Muscle of leg (tissue), 11 donors: ENCODE results near the gene MOB3C. TPM values are rescaled to one million over a fixed set of nuclear protein-coding genes. Genes with fewer than 3 reads are reported as not detected.
A peak's percentile ranks its signal among the peaks of the same experiment; 100 is the strongest.

Experiments
- DNase-seq: peaks from one replicate; pipeline ENCODE4 v3.0.0; 2013
- H3K27ac ChIP-seq: one replicate; pipeline ENCODE4 v1.5.1; 2013; ENCODE audit warnings: mild to moderate bottlenecking, low read length, control low read depth
- H3K27me3 ChIP-seq: one replicate; pipeline ENCODE4 v1.6.1; 2013; ENCODE audit warnings: low read length; ENCODE audit not compliant: control insufficient read depth, insufficient read depth
- H3K36me3 ChIP-seq: one replicate; pipeline ENCODE4 v1.6.1; 2013; ENCODE audit warnings: low read length; ENCODE audit not compliant: control insufficient read depth, insufficient read depth
- H3K4me1 ChIP-seq: one replicate; pipeline ENCODE4 v1.6.1; 2013; ENCODE audit warnings: low read length; ENCODE audit not compliant: control insufficient read depth, insufficient read depth
- H3K4me3 ChIP-seq: one replicate; pipeline ENCODE4 v1.5.1; 2013; ENCODE audit warnings: low read length, control low read depth
- H3K9me3 ChIP-seq: replicated peaks from 2 replicates; pipeline ENCODE4 v1.6.1; 2013; ENCODE audit warnings: low read depth, low read length; ENCODE audit not compliant: control insufficient read depth
- WGBS: methylation state at CpG from one replicate; pipeline ENCODE4 v1.1.5; 2013; ENCODE audit warnings: missing lambda C conversion rate; ENCODE audit not compliant: insufficient coverage; 5-methylcytosine and 5-hydroxymethylcytosine counted together
- polyA plus RNA-seq, 8 donors: library from polyadenylated mRNA; unstranded; fragments of 120-200 nt; gene quantifications; one replicate each; pipeline versions ENCODE4 v1.2.1 to v1.2.3, GENCODE V29; 2013; ENCODE audit warnings: inconsistent platforms in 1 of 8, low replicate concordance in 1 of 8; ENCODE audit not compliant: insufficient read length in 8 of 8, insufficient read depth in 1 of 8
- total RNA-seq: library from RNA; stranded (reverse); fragments of 120-200 nt; gene quantifications from one replicate; pipeline ENCODE4 v1.2.4, GENCODE V29; 2013

Gene MOB3C
- total and polyA plus RNA-seq, 9 donors, result 11.9 to 14.2 (median 12.6) TPM

DNA sequence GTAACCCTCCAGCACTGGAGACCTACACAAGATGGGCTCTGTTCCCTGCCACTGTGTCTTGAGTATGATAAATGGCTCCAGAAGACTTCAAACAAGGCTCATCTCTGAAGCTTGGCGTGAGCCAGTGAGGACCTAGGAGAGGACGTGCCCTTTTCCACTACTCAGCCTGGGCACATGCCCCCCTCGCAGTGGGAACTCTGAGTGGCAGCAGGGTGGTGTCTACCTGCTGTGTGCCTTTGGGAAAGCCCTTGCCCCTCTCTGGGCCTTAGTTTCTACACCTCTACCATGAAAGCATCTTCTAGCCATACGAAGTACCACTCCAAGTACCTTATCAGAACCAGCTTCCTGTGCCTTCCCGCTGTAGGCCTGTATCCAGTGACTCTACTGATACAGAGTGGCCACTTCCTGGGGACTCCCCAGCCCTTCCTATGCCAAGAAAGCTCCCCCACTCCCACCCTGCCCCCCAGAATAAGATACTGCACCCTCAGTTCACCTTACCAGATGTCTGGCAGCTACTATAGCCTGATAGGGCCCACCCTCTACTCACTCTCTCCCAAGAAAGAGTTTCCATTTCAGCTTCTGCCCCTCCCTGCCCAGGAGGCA, 3.1 kb upstream of the MOB3C start:
- no peak overlapping the region for H3K27ac ChIP-seq
- H3K4me1 ChIP-seq, result peaks cover 19% of the 10 kb centered on the region
- no peaks in the 10 kb centered on the region for H3K36me3 ChIP-seq
- no peak for DNase-seq
- peaks cover 3% of the 10 kb centered on the region for H3K27me3 ChIP-seq
- no peaks in the 10 kb centered on the region for H3K9me3 ChIP-seq
- 88% methylated on average over 5 of the region's 5 CpGs for WGBS
- H3K4me3 ChIP-seq, result no peak overlapping the region

DNA sequence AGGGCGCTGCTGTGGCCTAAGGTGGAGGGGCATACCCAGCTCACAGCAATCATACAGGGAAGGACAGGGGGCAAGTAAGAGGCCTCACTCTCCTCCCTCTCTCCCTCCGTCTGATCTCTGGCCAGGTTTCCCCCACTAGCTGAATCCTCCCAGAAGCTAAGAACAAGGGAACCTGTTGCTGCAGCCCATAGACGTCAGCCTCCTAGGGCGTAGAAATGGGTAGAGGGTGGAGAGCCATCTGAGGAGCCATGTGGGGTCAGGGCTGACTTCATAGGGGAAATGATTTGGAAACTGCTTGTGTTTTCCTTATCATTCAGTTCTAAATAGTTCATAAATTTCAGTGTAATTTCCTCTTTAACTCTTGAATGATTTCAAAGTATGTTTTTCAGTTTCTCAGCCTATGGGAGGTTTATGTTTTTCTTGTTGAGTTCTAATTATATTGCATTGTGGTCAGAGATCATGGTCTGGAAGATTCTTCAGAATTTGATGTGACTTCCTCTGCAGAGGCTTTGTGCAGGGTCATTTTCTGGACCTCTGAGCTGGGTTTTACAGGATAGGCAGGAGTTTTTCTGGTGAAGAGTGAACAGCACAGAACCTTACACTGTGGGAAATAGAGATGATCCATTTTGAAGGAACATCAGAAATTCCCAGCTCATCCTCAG, 2.3 kb upstream of the MOB3C start:
- Histone ChIP-seq H3K27me3 (peaks cover 3% of the 10 kb centered on the region), H3K36me3 (no peaks in the 10 kb centered on the region), H3K9me3 (no peaks in the 10 kb centered on the region), H3K4me1 (peaks cover 27% of the 10 kb centered on the region), H3K27ac (no peak overlapping the region), H3K4me3 (no peak overlapping the region)
- no peak for DNase-seq
- WGBS, result no CpG with 5 or more reads among the region's 4 CpGs

DNA sequence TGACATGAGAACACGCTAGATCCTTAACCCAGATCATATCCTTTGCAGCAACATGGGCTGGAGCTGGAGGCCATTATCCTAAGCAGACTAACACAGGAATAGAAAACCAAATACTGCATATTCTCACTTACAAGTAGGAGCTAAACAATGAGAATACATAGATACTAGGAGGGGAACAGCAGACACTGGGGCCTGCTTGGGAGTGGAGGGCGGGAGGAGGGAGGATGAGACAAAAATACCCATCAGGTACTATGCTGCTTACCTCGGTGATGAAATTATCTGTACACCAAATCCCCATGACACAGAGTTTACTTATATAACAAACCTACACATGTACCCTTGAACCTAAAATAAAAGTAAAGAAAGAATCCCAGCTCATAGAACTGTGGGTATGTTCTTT, 1.2 kb upstream of the MOB3C start:
- WGBS, result no CpG with 5 or more reads among the region's 3 CpGs
- H3K27ac ChIP-seq, result no peak overlapping the region

DNA sequence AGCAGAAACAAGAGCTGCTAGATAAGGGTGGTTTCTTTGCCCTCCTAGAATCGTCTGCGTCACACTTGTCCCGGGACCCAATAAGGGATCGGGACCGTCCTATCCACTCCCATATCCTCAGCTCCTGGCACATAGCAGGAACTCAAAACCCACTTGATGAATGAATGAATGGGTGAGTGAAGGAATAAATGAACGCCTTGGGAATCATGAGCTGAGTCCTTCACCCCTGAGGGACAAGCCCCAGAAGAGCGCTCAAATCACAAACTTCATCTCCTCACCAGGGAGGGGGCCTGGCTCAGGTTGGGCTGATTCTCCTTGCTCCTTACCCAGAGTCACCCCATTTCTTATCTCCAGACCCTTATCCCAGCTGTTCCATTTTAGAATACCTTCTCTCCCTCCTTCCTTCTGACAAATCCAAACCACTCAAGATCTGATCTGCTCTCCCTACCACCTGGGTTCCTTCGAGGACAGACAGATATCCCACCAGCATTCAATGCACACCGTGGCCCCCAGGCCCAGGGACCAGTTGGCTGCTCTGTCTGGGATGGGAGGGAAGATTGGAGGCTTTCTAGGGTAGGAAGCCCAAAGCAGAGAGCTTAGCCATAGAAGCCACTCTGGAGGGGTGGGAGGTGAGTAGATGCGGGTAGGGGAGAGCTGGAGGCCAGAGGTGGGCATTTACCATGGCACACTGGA, 643 bp upstream of the MOB3C start:
- H3K27ac ChIP-seq, result peak overlapping the region; percentile 94
- peaks cover 40% of the 10 kb centered on the region for H3K4me1 ChIP-seq
- 70% methylated on average over 1 of the region's 10 CpGs for WGBS

More for the DNA sequence above, 1.2 kb upstream of the MOB3C start:
- peaks cover 37% of the 10 kb centered on the region for H3K4me1 ChIP-seq
- H3K27me3 ChIP-seq, result peaks cover 3% of the 10 kb centered on the region
- H3K9me3 ChIP-seq, result no peaks in the 10 kb centered on the region
- H3K36me3 ChIP-seq, result peaks cover 4% of the 10 kb centered on the region
- no peak overlapping the region for H3K4me3 ChIP-seq
- no peak for DNase-seq

DNA sequence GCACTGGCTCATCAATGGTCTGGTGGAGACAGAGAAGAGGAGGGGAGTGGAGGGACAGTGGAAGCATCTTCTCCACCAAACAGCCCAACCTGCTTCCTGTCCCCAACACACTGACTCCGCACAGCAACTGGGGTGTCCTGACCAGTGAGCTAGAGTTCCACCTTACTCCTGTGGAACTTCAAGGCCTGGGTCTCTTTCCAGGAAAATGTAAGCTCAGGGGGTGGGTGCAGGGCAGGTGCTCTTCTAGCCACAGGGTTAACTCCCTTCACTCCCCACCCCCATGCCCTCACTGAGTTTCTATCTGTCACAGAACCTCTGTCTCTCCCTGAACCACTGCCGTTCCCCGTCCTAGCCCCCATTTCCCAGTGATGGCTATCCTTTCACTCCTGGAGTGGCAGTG, 876 bp downstream of the MOB3C start:
- H3K36me3 ChIP-seq, result peaks cover 24% of the 10 kb centered on the region
- H3K27me3 ChIP-seq, result peaks cover 3% of the 10 kb centered on the region
- peak overlapping the region; percentile 90 for H3K4me3 ChIP-seq
- DNase-seq, result peak; percentile 19
- H3K9me3 ChIP-seq, result no peaks in the 10 kb centered on the region
- WGBS, result 37% methylated on average over 2 of the region's 3 CpGs
- peak overlapping the region; percentile 94 for H3K27ac ChIP-seq
- H3K4me1 ChIP-seq, result peaks cover 51% of the 10 kb centered on the region

More for the DNA sequence above, 643 bp upstream of the MOB3C start:
- peak overlapping the region; percentile 90 for H3K4me3 ChIP-seq
- peaks cover 3% of the 10 kb centered on the region for H3K27me3 ChIP-seq
- peaks cover 8% of the 10 kb centered on the region for H3K36me3 ChIP-seq
- DNase-seq, result no peak
- H3K9me3 ChIP-seq, result no peaks in the 10 kb centered on the region

DNA sequence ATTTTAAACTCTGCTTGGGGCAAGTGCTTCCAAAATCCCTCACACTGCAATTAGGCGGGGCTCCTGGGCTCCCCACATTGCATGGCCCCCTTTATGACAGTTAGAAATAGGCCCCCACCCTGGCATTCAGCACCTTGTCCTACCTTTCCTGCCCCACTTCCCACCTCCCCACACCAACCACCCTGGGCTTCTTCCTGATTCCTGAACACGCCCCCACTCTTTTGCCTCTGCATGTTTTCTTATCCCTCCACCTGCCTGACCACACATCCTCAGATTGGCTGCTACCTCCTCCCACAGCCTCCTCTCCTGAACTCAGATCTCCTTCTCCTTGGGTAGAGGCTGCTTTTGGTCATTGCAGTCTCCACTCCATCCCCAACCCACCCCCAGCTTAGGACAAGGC, 1.5 kb downstream of the MOB3C start:
- peaks cover 51% of the 10 kb centered on the region for H3K4me1 ChIP-seq
- 94% methylated on average over 2 of the region's 2 CpGs for whole genome bisulfite sequencing
- H3K27ac ChIP-seq, result no peak overlapping the region
- H3K36me3 ChIP-seq, result peaks cover 29% of the 10 kb centered on the region
- peaks cover 3% of the 10 kb centered on the region for H3K27me3 ChIP-seq
- no peaks in the 10 kb centered on the region for H3K9me3 ChIP-seq
- no peak for DNase-seq
- H3K4me3 ChIP-seq, result peak overlapping the region; percentile 90

DNA sequence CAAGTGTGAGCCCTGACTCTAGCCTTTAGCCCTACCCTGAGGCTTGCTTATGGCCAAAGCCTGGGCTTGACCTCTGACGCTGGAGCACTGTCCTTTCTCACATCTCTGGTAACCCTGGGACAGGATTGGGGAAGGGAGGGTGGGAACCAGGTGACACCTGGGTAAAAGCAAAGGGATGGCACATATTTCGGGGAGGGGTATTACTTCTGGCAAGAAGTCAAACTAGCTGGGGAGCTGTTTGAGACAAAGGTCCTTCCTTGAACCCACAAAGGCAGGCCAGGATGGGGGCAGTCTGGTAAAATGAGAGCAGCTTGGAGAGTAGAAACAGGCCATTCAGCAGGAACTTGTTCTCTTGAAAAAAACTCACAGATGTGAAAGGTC, 2.0 kb downstream of the MOB3C start:
- H3K27ac ChIP-seq, result peak overlapping the region; percentile 80
- DNase-seq, result no peak
- peaks cover 51% of the 10 kb centered on the region for H3K4me1 ChIP-seq
- peaks cover 34% of the 10 kb centered on the region for H3K36me3 ChIP-seq
- 83% methylated on average over 1 of the region's 2 CpGs for WGBS
- H3K27me3 ChIP-seq, result peaks cover 3% of the 10 kb centered on the region
- H3K9me3 ChIP-seq, result no peaks in the 10 kb centered on the region
- H3K4me3 ChIP-seq, result no peak overlapping the region

DNA sequence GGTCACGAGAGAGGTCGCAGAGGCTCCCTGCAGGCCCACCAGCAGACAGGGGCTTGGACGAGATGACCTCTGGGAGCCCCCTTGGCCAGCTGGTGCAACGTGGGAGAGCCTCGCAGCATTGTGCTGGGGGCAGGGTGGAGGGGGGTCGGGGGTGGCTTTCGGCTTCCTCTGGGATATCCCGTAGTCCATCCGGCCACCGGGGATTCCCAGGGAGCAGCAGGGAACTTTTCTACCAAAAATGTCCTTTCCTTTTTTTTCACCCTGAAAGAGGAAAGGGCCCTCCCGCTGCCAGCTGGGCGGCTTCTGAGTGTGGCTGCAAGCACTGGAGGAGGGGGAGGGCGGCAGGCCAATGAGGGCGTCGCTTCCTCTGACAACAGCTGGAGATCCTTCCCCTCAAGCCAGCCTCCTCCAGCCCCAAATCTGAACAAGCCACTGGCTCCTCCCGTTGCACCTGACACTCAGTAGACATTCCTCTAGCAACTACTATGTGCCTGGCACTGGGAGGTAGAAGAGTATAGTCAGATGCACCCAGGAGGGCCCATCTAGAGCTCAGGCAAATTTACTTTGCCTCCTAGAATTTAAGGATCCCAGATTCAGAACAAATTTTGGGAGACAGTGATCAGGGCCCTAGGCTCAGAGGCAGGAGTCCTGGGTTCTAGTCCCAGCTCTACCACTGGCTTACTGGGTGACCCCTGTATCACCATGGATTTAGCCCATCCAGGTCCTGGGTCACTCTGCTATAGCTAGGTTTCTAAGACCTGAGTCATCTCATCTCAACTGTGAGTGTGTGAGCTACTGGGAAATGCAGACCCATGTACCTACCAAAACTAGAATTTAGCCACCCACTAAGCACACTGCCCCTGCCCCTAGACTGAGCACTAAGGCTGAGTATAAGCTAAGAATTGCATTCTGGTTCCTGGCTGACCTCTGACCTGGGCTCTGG, 2.7 kb downstream of the MOB3C start:
- DNase-seq, result peak; percentile 96
- WGBS, result 0% methylated on average over 2 of the region's 16 CpGs
- Histone ChIP-seq H3K4me1 (peaks cover 51% of the 10 kb centered on the region), H3K36me3 (peaks cover 40% of the 10 kb centered on the region), H3K4me3 (peak overlapping the region; percentile 18), H3K27ac (peak overlapping the region; percentile 80), H3K27me3 (peaks cover 3% of the 10 kb centered on the region), H3K9me3 (no peaks in the 10 kb centered on the region)

DNA sequence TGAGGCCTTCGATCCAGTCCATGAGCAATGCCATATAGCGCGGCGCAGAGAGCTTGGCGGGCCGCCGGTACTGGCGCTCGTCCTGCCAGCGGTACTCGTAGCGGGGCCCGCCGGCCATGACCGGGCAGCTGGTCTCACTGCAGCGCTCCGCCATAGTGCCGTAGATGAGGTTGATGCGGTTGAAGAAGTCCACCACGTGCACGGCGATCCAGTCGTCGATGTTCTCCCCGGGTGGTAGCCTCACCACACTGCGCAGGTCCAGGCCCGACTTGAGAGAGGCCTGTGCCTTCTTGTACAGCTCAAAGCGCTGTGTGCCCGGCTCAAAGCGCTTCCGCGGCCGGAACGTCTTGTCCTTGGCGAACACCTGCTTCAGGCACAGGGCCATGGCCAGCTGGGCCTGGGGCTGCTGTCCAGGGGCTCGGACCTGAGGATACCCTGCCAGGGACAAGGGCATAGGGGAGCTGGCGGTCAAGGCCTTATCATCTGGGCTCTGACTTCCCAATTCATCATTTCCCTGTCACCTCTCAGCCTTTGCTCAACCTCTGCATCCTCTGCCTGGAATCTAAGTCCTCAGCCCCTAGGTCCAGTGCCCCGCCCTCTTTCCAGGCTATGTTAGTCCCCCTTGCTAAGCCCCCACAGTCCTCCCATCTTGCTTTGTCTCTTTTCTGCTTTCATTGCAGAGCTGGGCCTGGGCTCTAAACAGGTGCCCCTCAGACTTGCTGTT, 3.5 kb downstream of the MOB3C start:
- H3K27me3 ChIP-seq, result no peaks in the 10 kb centered on the region
- peaks cover 48% of the 10 kb centered on the region for H3K36me3 ChIP-seq
- peaks cover 58% of the 10 kb centered on the region for H3K4me1 ChIP-seq
- H3K27ac ChIP-seq, result peak overlapping the region; percentile 80
- DNase-seq, result peak; percentile 26
- peak overlapping the region; percentile 18 for H3K4me3 ChIP-seq
- no peaks in the 10 kb centered on the region for H3K9me3 ChIP-seq
- WGBS, result 85% methylated on average over 38 of the region's 38 CpGs
